ENCODE data around the gene SGPP1. TPM values are rescaled to one million over a fixed set of nuclear protein-coding genes. Genes with fewer than 3 reads are reported as not detected.
"Not testable (repeated sequence)": the region's sequence is repeated elsewhere in the genome, so short reads cannot be mapped to it uniquely, and the experiment has no call there.

SGPP1 gene
- total RNA-seq, 1 donor from 2014 or later = 11.1 TPM

GRCh38 chr14:63725786-63726460, 1.9 kb downstream of the SGPP1 start:
- DNase-seq = no peak

DNA sequence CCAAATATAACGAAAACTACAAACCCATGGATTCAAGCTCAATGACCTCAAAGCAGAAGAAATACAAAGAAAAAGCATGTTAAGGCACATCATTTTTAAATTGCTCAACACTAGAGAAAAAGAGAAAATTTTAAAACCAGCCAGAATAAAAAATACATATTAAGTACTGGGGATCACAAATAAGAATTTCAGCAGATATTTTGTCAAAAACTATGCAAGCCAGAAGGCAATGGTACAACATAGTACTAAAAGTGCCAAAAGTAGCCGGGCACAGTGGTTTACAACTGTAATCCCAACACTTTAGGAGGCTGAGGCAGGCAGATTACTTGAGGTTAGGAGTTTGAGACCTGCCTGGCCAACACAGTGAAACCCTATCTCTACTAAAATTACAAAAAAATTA, 10.2 kb downstream of the SGPP1 start:
- peak; percentile 30 for DNase-seq

GRCh38 chr14:63715360-63715759, 12.5 kb downstream of the SGPP1 start:
- DNase-seq = no peak

DNA sequence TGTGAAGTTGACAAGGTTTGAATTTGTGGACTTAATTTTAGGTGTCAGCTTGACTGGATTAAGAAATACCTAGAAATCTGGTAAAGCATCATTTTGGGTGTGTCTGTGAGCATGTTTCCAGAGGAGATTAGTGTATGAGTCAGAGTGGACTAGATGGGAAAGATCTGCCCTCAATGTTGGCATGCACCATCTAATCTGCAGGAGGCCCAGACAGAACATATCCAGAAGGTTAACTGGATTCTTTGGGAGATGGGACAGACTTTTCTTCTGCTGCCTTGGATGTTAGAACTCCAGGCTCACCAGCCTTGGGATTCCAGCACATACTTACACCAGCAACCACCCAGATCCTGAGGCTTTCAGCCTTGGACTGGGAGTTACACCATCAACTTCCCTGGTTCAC, 14.1 kb downstream of the SGPP1 start:
- DNase-seq = peak; percentile 26

DNA sequence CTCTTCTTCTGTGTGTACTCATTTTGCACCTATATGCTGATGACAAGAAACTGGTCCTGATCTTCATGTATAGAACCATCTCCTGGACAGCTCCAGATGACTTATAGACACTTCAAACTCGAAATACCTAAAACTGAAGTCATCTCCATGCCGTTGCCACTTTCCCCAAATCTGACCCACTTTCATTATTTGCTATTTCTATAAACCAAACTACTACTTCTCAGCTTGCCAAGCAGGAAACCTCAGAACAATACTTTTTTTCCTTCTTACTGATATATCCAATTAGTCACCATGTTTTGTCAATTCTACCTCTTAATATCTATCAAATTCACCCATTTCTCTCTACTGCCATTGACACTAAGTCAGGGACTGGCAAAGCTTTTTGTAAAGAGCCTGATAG, 14.8 kb downstream of the SGPP1 start:
- peak; percentile 36 for DNase-seq

DNA sequence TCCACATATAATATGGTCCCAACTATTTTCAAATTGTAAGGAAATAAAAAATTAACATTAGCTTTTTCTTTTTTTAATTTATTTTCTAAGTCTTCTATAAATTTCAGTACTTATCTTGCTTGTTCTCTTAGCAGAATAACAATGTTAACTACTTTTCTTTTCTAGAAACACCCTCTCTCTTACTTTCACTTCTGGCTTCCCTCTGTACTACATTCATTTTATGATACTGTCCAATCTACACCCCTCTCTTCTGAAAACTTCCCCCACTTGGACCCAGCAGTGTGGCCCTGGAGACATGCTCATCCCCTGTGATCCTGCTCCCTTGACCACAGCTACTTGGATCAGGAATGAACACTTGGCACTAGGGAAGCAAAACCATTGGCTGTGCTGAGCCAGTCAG, 15.7 kb downstream of the SGPP1 start:
- no peak for DNase-seq

DNA sequence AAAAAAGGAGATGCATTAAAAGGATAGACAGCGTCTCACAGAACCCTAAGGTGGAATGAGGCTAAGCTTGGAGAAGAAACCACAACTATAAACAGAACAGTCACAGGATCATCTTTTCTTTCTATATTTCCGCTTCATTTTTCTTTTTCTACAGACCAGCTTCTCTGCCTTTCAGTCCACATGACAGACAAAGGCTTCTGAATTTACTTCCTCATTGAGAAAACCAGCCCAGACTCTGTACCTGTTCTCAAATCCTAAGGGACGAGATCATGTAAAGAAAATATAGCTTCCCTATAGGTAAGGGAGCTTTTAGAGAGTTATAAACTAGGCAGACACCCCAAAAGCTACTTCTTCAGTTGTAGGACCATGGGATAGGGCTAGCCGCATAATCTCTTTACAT, 17.4 kb downstream of the SGPP1 start:
- no peak for DNase-seq

GRCh38 chr14:63709589-63709988, 18.3 kb downstream of the SGPP1 start:
- DNase-seq = no peak

DNA sequence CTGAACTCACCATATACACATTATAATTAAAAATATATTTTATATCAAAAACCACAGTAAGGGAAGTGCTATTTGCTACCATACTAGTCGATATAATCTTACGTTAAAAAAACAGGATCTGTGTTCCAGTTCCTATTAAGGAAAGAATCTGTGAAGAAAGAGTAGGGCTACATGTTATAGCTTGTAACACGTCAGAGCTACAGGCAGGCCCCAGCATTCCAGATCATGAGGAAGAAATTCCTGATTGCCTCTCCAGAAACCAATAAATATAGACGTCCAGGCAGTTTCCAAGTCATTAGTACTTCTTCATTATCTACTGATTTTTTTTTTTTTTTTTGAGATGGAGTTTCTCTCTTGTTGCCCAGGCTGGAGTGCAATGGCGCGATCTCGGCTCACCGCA, 20.6 kb downstream of the SGPP1 start:
- no peak for DNase-seq

GRCh38 chr14:63705561-63706070, 22.2 kb downstream of the SGPP1 start:
- DNase-seq = no peak

DNA sequence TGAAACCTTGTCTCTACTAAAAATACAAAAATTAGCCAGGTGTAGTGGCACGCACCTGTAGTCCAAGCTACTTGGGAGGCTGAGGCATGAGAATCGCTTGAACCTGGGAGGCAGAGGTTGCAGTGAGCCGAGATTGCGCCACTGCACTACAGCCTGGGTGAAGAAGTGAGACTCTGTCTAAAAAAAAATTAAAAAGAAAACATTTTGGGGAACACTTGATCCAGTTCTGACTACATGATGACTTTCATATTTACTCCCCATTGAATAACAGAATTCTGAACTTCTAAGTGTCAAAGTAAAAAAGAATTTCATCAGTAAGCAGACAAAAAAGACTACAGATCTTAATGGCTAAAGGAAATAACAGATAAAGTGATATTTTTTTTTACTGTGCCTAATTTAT, 25.3 kb downstream of the SGPP1 start:
- DNase-seq = not testable (repeated sequence)

GRCh38 chr14:63701606-63702299, 26.1 kb downstream of the SGPP1 start:
- DNase-seq = no peak

GRCh38 chr14:63692310-63693020, 35.4 kb downstream of the SGPP1 start:
- no peak for DNase-seq

GRCh38 chr14:63689132-63689531, 38.7 kb downstream of the SGPP1 start:
- DNase-seq = no peak

DNA sequence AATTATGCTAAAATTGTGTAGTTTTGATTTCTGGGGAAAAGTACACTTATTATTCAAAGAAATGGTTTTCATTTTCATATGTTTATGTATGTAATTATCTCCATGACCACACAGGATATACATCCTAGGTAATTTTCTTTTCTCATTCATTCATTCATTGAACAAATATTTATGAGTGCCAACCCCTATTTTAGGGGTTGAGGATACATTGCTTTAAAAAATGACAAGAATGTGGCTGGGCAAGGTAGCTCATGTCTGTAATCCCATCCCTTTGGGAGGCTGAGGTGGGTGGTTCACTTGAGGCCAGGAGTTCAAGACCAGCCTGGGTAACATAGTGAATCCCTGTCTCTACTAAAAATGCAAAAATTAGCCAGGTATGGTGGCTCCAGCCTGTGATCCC, 40.9 kb downstream of the SGPP1 start:
- DNase-seq = no peak

DNA sequence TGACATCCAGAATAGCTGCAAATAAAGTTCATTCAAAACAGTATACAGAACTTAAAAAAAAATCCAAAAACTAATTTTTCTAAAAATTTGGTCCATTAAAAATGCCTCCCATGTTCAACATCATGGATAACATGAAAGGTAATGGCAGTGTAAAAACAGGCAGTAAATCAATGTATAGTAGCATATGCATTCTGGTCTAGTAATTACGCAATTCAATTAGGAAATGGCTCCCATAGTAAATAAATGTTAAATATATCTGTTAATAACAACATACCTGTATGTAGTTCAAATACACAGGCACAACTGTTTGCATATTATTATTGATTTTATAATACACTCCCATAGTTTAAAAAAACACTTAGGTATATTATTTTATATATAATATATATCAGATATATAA, 42.5 kb downstream of the SGPP1 start:
- no peak for DNase-seq

GRCh38 chr14:63682727-63683593, 44.9 kb downstream of the SGPP1 start:
- DNase-seq = no peak

DNA sequence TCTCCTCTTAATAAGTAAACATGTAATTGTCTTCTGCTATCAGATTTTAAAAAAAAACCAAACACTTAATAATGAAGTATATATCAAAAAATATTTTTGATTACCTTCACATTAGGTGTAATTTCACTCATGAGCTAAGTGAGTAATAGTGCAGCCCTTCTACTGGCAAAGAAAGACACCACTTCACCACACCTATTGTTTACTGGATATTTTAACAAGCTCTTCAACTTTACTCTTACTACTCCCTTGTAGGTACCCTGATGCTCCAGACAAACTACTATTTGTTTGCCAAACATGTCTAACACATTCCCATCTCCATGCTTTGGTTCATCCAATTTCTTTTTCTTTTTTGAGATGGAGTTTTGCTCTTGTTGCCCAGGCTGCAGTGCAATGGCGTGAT, 49.3 kb downstream of the SGPP1 start:
- no peak for DNase-seq

DNA sequence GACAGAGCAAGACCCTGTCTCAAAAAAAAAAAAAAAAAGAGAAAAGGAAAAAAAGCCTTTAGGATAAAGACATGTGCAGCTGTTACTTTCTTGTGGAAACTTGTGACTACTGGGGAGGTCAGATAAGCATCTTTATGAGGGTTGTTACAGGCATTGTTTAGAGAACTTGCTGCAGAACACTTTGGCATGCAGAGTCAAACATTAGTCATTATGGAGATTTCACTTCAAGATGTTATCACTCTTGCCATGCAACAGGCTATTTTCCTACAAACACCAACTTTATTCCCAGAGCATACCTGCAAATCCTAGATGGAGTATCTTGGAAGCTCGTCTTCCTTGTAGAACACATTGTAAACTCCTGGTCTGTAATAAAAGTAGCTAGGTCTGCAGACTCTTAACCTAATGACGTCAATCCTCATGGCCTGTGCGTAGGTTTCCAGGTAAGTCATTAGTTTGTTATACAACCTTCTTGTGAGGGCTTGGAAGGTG, 49.9 kb downstream of the SGPP1 start:
- DNase-seq = peak; percentile 89

DNA sequence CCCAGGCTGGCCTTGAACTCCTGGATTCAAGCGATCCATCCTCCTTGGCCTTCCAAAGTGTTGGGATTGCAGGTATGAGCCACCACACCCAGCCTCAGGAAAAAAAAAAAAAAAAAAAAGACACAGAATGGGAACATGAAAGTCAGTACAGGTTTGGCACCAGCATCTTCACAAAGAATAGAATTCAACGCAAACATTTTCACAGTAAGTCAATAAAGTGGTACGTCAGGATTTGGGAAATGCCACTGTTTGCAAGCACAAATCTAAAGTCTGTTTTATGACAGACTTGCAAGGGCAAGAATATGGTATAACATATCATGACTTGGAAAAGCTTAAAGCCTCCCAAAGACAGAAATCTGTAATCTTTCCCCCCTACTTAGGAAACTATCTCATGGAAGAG, 51.2 kb downstream of the SGPP1 start:
- DNase-seq = no peak

GRCh38 chr14:63673886-63674497, 53.9 kb downstream of the SGPP1 start:
- no peak for DNase-seq

DNA sequence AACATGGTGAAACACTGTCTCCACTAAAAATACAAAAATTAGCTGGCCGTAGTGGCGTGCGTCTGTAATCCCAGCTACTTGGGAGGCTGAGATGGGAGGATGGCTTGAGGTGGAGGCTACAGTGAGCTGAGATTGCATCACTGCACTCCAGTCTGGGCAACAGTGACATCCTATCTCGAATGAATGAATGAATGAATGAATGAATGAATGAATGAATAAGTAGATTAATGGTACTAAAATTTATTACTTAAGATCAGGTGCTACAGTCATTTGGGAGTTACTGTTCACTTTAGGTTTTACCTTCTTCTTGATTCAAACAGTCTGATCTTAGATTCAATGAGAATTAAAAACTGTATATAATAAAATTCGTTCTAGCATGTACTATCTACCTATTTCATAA, 54.6 kb downstream of the SGPP1 start:
- DNase-seq = no peak

Data from dermis blood vessel endothelial cell (primary cell).